GM12878 (cell line): ENCODE measurements around the gene CNKSR3. TPM values are rescaled to one million over a fixed set of nuclear protein-coding genes. Genes with fewer than 3 reads are reported as not detected.

Source experiments
- ATAC-seq: fragments of 200-7000 bp; cut with Tn5 transposase; 3 replicates; pipeline ENCODE4 v1.9.1; 2020; ENCODE audit warnings: mild to moderate bottlenecking, moderate library complexity
- BruUV-seq: library from RNA; stranded (reverse); fragments of 400-500 nt; replicated peaks from 2 replicates; lab custom pipeline; 2021; lab: Mats Ljungman, UMichigan
- CTCF ChIA-PET: fragments of 300-600 bp; sonication (Branson Sonifier 250); formaldehyde crosslinking; extraction: SDS; loops from one replicate; lab custom pipeline; 2021; ENCODE audit warnings: inconsistent platforms; lab: Yijun Ruan, JAX
- POLR2A ChIA-PET: fragments of 350-600 bp; formaldehyde crosslinking; extraction: SDS; loops from one replicate; lab custom pipeline; 2021; ENCODE audit warnings: inconsistent platforms; lab: Charles Lee
- RAD21 ChIA-PET: fragments of 300-600 bp; sonication (Branson Sonifier 250); formaldehyde crosslinking; loops from one replicate; lab custom pipeline; 2023; ENCODE audit warnings: antibody characterized with exemption; ENCODE audit not compliant: unreplicated experiment; lab: Charles Lee
- SMC1A ChIA-PET: fragments of 300-600 bp; sonication (Branson Sonifier 250); formaldehyde crosslinking; loops from one replicate; lab custom pipeline; 2023; ENCODE audit not compliant: unreplicated experiment, uncharacterized antibody; lab: Charles Lee
- DNase-seq: peaks from one replicate; pipeline ENCODE4 v3.0.0-alpha.2; 2011; ENCODE audit warnings: low read depth, low spot score
- FAIRE-seq: peaks from 3 replicates; lab custom pipeline; 2011; peaks lifted over from hg19 to GRCh38; lab: Jason Lieb, UNC
- H2AFZ ChIP-seq: 2 replicates; pipeline ENCODE4 v1.6.0; 2011; ENCODE audit warnings: low read depth, low read length, control low read depth; ENCODE audit not compliant: control insufficient read depth
- H3K27ac ChIP-seq: 2 replicates; pipeline ENCODE4 v1.5.1; 2011; ENCODE audit warnings: control low read depth; ENCODE audit not compliant: control insufficient read depth, insufficient read depth
- H3K27me3 ChIP-seq, 2 experiments: replicated peaks in 1 of 2; 2 replicates each; pipeline versions ENCODE4 v1.6.0 to v1.6.1; 2011; ENCODE audit warnings: low read length in 1 of 2; ENCODE audit not compliant: control insufficient read depth in 2 of 2, insufficient read depth in 2 of 2
- H3K36me3 ChIP-seq, 2 experiments: 2 replicates each; pipeline ENCODE4 v1.5.1; 2011; ENCODE audit warnings: low read length in 1 of 2; ENCODE audit not compliant: control insufficient read depth in 2 of 2, insufficient read depth in 2 of 2
- H3K4me1 ChIP-seq: 2 replicates; pipeline ENCODE4 v1.6.1; 2011; ENCODE audit warnings: mild to moderate bottlenecking, low read length, moderate library complexity, mixed read lengths; ENCODE audit not compliant: control insufficient read depth, insufficient read depth
- H3K4me2 ChIP-seq: 2 replicates; pipeline ENCODE4 v1.6.0; 2011; ENCODE audit warnings: control low read depth; ENCODE audit not compliant: control insufficient read depth, insufficient read depth
- H3K4me3 ChIP-seq: fragments of 200-600 bp; sonication (generic); 2 replicates; pipeline ENCODE4 v1.5.1; 2016
- H3K79me2 ChIP-seq: 2 replicates; pipeline ENCODE4 v1.6.0; 2011; ENCODE audit warnings: low read length; ENCODE audit not compliant: control insufficient read depth, insufficient read depth
- H3K9ac ChIP-seq: 2 replicates; pipeline ENCODE4 v1.8.0; 2011; ENCODE audit warnings: low read length, control low read depth, mixed read lengths; ENCODE audit not compliant: control insufficient read depth, insufficient read depth
- H3K9me3 ChIP-seq: replicated peaks from 3 replicates; pipeline ENCODE4 v1.5.1; 2011; ENCODE audit warnings: mild to moderate bottlenecking, low read length; ENCODE audit not compliant: control insufficient read depth, insufficient read depth
- H4K20me1 ChIP-seq: 2 replicates; pipeline ENCODE4 v1.6.0; 2011; ENCODE audit not compliant: control insufficient read depth, insufficient read depth
- IRF4 ChIP-seq: IDR thresholded peaks from 2 replicates; pipeline ENCODE4 v1.6.1; 2011; ENCODE audit warnings: low read depth, low read length
- MXI1 ChIP-seq: fragments of 150-350 bp; IDR thresholded peaks from 2 replicates; pipeline ENCODE4 v1.6.1; 2011; ENCODE audit warnings: low read depth, mild to moderate bottlenecking, inconsistent platforms, low read length, improper control_type of control experiment
- RAD51 ChIP-seq: fragments of 450-650 bp; IDR thresholded peaks from 2 replicates; pipeline ENCODE4 v1.6.1; 2016; ENCODE audit warnings: moderate library complexity, mild to moderate bottlenecking, inconsistent platforms
- ZNF274 ChIP-seq: IDR thresholded peaks from one replicate; pipeline ENCODE4 v1.8.0; 2011; ENCODE audit not compliant: insufficient read length, insufficient read depth
- WGBS: methylation state at CpG from one replicate; pipeline ENCODE4 v1.1.6; 2016; ENCODE audit warnings: low lambda C conversion rate; ENCODE audit not compliant: insufficient replicate concordance, insufficient coverage; ENCODE audit errors: missing lambda C conversion rate; 5-methylcytosine and 5-hydroxymethylcytosine counted together
- in situ Hi-C: fragments of 300-500 bp; cut with MboI; formaldehyde crosslinking; loops from 9 replicates; pipeline ENCODE4 v1.14.3; 2018; ENCODE audit warnings: mixed read lengths
- intact Hi-C: fragments of 100-400 bp; cut with micrococcal nuclease; formaldehyde crosslinking; loops from one replicate; pipeline ENCODE4 v1.14.2; 2022; ENCODE audit not compliant: unreplicated experiment
- polyA plus RNA-seq, 11 experiments: library from polyadenylated mRNA; depleted of rRNA in 4 of 11; unstranded in 6 of 11; stranded (reverse) in 5 of 11; fragments of >200 nt; fragmentation: Nextera tagmentation in 4 of 11; fragmentation: Illumina TruSeq in 1 of 11; extraction: Ambion mirVana in 4 of 11; extraction: Trizol in 1 of 11; gene quantifications; 1 replicate in 1 of 11; 2 replicates in 10 of 11; pipeline versions ENCODE4 v1.2.1 to v1.2.3, GENCODE V29; 2011 to 2016; ENCODE audit warnings: inconsistent platforms in 2 of 11, missing spikeins in 2 of 11, low read depth in 1 of 11
- total RNA-seq, 4 experiments: library from RNA; depleted of rRNA in 3 of 4; stranded (reverse); fragments of >200 nt in 3 of 4; fragmentation: Illumina TruSeq in 1 of 4; extraction: Trizol in 1 of 4; gene quantifications; 2 replicates each; pipeline versions ENCODE4 v1.2.1 to v1.2.3, GENCODE V29; 2013 to 2021
- TF ChIP-seq, protein P1 (sequence below): fragments of 450-650 bp; IDR thresholded peaks from 2 replicates; pipeline ENCODE4 v1.6.1; 2014; ENCODE audit warnings: mild to moderate bottlenecking
- TF ChIP-seq, protein P2 (sequence below): fragments of 450-650 bp; formaldehyde crosslinking; IDR thresholded peaks from 2 replicates; pipeline ENCODE4 v1.5.0; 2022; ENCODE audit warnings: mild to moderate bottlenecking, missing genetic modification characterization

The CNKSR3 gene
- total and polyA plus RNA-seq, 10 of the 15 experiments (the other 5 are each of a cell fraction or from before 2014, with no cell fraction given): under 0.01 to 0.48 (median 0.12) TPM; not detected in 2

DNA sequence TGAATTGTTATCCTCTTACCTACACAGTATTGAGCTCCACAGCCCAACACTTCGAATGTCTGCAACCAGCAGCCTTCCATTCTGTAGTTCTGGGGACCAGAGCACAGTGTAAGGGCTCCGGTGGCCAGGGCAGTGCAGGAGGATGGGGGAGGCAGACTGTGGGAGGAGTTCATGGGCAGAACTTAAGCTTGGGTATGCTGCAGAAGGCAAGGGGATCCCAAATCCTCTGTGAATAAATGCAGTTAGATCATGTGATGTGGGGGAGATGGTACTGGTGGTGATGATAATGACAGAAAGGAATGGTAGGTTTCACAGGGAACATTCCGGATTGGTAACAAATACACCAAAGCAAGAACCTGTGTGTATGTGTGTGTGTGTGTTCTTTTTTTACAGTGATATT, 26.5 kb upstream of the CNKSR3 start (continued):
- no peak for TF ChIP-seq MXI1

DNA sequence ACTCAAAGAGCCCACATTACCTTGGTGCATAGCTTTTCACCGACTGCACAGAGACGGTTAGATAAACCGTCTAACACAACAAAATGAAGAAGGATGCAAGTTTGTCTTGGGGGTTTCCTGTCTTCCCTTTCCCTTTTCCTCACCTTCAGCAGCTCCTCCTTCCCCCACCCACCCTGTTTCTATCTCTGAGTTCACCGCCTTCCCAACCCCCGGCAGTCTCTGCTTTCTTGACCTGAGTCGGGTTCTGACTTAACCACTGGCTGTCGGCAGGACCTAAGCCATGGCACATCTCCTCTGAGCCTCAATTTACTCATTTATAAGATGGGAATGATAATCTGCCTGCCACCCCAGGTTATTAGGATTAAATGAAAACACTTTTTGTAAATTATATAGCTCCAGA, 25.8 kb upstream of the CNKSR3 start:
- ChIA-PET CTCF (no interaction called here), RAD21 (interaction anchor here (1.1 kb wide), 1 partner anchor 32 kb away, joined by 3 read pairs; no protein-coding TSS in a partner anchor), SMC1A (interaction anchor here (1.2 kb wide), 1 partner anchor 20 kb away, joined by 3 read pairs; no protein-coding TSS in a partner anchor), POLR2A (no interaction called here)
- Histone ChIP-seq H3K27ac (no peak overlapping the region), H4K20me1 (no peaks in the 10 kb centered on the region), H3K4me3 (no peak overlapping the region), H3K4me2 (no peak overlapping the region), H3K9ac (no peak overlapping the region), H3K9me3 (no peaks in the 10 kb centered on the region), H3K79me2 (no peaks in the 10 kb centered on the region), H3K36me3 (no peaks in the 10 kb centered on the region), H3K27me3 (0 out of 4 replicates have a peak, but pooled peaks cover 0 to 3% of the 10 kb centered on the region in 2 experiments), H2AFZ (no peak overlapping the region), H3K4me1 (no peaks in the 10 kb centered on the region)
- TF ChIP-seq, protein P1, sequence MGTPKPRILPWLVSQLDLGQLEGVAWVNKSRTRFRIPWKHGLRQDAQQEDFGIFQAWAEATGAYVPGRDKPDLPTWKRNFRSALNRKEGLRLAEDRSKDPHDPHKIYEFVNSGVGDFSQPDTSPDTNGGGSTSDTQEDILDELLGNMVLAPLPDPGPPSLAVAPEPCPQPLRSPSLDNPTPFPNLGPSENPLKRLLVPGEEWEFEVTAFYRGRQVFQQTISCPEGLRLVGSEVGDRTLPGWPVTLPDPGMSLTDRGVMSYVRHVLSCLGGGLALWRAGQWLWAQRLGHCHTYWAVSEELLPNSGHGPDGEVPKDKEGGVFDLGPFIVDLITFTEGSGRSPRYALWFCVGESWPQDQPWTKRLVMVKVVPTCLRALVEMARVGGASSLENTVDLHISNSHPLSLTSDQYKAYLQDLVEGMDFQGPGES: no peak
- no peak for TF ChIP-seq RAD51
- TF ChIP-seq, protein P2, sequence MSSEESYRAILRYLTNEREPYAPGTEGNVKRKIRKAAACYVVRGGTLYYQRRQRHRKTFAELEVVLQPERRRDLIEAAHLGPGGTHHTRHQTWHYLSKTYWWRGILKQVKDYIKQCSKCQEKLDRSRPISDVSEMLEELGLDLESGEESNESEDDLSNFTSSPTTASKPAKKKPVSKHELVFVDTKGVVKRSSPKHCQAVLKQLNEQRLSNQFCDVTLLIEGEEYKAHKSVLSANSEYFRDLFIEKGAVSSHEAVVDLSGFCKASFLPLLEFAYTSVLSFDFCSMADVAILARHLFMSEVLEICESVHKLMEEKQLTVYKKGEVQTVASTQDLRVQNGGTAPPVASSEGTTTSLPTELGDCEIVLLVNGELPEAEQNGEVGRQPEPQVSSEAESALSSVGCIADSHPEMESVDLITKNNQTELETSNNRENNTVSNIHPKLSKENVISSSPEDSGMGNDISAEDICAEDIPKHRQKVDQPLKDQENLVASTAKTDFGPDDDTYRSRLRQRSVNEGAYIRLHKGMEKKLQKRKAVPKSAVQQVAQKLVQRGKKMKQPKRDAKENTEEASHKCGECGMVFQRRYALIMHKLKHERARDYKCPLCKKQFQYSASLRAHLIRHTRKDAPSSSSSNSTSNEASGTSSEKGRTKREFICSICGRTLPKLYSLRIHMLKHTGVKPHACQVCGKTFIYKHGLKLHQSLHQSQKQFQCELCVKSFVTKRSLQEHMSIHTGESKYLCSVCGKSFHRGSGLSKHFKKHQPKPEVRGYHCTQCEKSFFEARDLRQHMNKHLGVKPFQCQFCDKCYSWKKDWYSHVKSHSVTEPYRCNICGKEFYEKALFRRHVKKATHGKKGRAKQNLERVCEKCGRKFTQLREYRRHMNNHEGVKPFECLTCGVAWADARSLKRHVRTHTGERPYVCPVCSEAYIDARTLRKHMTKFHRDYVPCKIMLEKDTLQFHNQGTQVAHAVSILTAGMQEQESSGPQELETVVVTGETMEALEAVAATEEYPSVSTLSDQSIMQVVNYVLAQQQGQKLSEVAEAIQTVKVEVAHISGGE: no peak
- TF ChIP-seq ZNF274: no peak
- no peak for TF ChIP-seq IRF4
- DNase-seq (no peak), ATAC-seq (no peak), FAIRE-seq (no peak)
- in situ Hi-C loops (no loop called here), intact Hi-C loops (no loop called here)
- BruUV-seq: no TSS peak
- WGBS: 83% methylated on average over 7 of the region's 7 CpGs
